Calu3 (cell line): Measurements from ENCODE around the gene FER1L5. TPM values are rescaled to one million over a fixed set of nuclear protein-coding genes. Genes with fewer than 3 reads are reported as not detected.

ENCODE experiments used
- BruUV-seq: library from RNA; stranded (reverse); fragments of 400-500 nt; replicated peaks from 2 replicates; lab custom pipeline; 2021; lab: Mats Ljungman, UMichigan
- CTCF ChIA-PET: fragments of 300-600 bp; sonication (Branson Sonifier 250); formaldehyde crosslinking; loops from one replicate; lab custom pipeline; 2022; ENCODE audit warnings: antibody characterized with exemption; lab: Charles Lee
- DNase-seq: peaks from one replicate; pipeline ENCODE4 v3.0.0; 2022
- H3K27ac Mint-ChIP-seq: one replicate; pipeline ENCODE4 v1.8.0; 2022; ENCODE audit warnings: mixed read lengths; ENCODE audit not compliant: unreplicated experiment
- H3K27me3 Mint-ChIP-seq: one replicate; pipeline ENCODE4 v1.8.0; 2022; ENCODE audit warnings: mixed read lengths; ENCODE audit not compliant: unreplicated experiment
- H3K36me3 Mint-ChIP-seq: one replicate; pipeline ENCODE4 v1.8.0; 2022; ENCODE audit warnings: mild to moderate bottlenecking, moderate library complexity, mixed read lengths; ENCODE audit not compliant: insufficient read depth, unreplicated experiment
- H3K4me1 Mint-ChIP-seq: one replicate; pipeline ENCODE4 v1.8.0; 2022; ENCODE audit warnings: mild to moderate bottlenecking, low read depth, mixed read lengths; ENCODE audit not compliant: unreplicated experiment
- H3K4me3 Mint-ChIP-seq: one replicate; pipeline ENCODE4 v1.8.0; 2022; ENCODE audit warnings: mild to moderate bottlenecking, low read depth, moderate library complexity, mixed read lengths; ENCODE audit not compliant: unreplicated experiment
- H3K9me3 Mint-ChIP-seq: one replicate; pipeline ENCODE4 v1.8.0; 2022; ENCODE audit warnings: low read depth, mixed read lengths; ENCODE audit not compliant: unreplicated experiment
- intact Hi-C: fragments of 100-400 bp; cut with micrococcal nuclease; formaldehyde crosslinking; loops from one replicate; pipeline ENCODE4 v1.10.0; 2022; ENCODE audit not compliant: unreplicated experiment
- total RNA-seq: library from RNA; stranded (reverse); gene quantifications from 2 replicates; pipeline ENCODE4 v1.2.3, GENCODE V29; 2022
- TF ChIP-seq, protein P1 (sequence below): fragments of 200-600 bp; IDR thresholded peaks from one replicate; pipeline ENCODE4 v1.8.0; 2022; ENCODE audit warnings: antibody characterized with exemption; ENCODE audit not compliant: unreplicated experiment

FER1L5 gene
- total RNA-seq, 1 experiment from 2014 or later: not detected

DNA sequence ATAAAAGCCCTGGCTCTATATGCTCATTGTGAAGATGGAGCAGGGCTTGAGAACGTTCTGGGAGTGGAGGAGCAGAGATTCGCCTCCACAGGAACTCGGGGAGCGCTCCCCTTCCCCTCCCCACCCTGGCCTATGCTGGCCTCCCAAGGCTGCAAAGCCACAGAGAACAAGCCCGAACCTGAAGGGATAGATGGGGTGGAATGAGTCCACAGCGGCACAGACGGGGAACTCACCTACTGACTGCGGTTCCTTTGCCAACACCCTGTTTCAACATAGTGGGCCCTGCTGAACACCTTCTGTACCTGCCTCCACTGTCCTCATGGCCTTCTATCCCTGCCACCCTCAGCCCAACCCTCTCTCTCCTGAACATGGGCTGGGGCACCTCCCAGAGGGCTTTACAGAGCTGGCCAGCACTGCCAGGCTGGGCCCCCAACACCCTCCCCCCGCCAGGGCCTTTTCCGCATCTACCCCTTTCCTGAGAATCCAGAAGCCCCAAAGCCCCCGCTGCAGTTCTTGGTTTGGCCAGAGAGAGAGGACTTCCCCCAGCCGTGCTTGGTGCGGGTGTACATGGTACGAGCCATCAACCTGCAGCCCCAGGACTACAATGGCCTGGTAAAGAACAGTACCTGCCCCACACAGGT is 55.8 kb downstream of the FER1L5 start:
- no peak for DNase-seq
- CTCF ChIA-PET: no interaction called here
- Mint-ChIP-seq H3K4me1 (no peaks in the 10 kb centered on the region), H3K27ac (no peak overlapping the region), H3K4me3 (no peak overlapping the region), H3K9me3 (no peaks in the 10 kb centered on the region), H3K27me3 (no peaks in the 10 kb centered on the region), H3K36me3 (peaks cover 4% of the 10 kb centered on the region)
- TF ChIP-seq, protein P1, sequence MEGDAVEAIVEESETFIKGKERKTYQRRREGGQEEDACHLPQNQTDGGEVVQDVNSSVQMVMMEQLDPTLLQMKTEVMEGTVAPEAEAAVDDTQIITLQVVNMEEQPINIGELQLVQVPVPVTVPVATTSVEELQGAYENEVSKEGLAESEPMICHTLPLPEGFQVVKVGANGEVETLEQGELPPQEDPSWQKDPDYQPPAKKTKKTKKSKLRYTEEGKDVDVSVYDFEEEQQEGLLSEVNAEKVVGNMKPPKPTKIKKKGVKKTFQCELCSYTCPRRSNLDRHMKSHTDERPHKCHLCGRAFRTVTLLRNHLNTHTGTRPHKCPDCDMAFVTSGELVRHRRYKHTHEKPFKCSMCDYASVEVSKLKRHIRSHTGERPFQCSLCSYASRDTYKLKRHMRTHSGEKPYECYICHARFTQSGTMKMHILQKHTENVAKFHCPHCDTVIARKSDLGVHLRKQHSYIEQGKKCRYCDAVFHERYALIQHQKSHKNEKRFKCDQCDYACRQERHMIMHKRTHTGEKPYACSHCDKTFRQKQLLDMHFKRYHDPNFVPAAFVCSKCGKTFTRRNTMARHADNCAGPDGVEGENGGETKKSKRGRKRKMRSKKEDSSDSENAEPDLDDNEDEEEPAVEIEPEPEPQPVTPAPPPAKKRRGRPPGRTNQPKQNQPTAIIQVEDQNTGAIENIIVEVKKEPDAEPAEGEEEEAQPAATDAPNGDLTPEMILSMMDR: no peak
- no TSS peak for BruUV-seq
- intact Hi-C loops: no loop called here

DNA sequence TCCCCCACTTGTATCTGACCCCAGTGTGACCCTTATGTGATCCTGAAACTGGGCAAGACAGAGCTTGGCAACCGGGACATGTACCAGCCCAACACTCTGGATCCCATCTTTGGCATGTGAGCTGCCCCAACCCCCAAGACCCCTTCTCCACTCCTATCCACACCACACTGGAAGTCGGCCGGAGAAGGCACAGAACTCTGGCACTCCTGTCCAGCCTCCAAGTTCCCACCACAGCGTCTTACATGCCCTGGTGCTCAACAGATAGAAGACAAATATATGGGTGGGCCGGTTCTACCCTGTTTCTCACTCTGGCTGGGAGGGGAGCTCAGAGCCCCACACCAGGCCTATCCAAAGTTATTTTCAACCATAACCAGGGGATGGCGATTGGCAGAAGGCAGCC is 56.5 kb downstream of the FER1L5 start:
- H3K4me1 Mint-ChIP-seq: no peaks in the 10 kb centered on the region
- H3K27ac Mint-ChIP-seq: no peak overlapping the region
- BruUV-seq: no TSS peak
- intact Hi-C loops: no loop called here
- TF ChIP-seq, protein P1: no peak
- H3K36me3 Mint-ChIP-seq: peaks cover 4% of the 10 kb centered on the region
- H3K9me3 Mint-ChIP-seq: no peaks in the 10 kb centered on the region
- DNase-seq: no peak
- H3K4me3 Mint-ChIP-seq: no peak overlapping the region
- CTCF ChIA-PET: no interaction called here
- no peaks in the 10 kb centered on the region for H3K27me3 Mint-ChIP-seq

DNA sequence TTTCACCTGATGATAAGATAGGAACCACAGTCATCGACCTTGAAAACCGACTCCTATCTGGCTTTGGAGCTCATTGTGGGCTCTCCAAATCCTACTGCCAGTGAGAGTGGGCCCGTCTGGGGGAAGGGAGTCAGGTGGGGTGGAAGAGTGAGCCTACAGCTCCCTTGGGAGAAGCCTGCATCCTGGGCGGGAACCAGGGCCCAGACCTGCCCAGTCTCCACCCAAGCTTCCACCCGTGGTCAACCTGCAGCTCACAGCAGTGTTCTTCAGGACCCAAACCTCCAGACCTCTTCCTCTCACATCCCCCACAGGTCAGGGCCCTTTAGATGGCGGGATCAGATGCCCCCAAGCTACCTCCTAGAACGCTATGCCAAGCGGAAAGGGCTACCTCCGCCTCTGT is 57.1 kb downstream of the FER1L5 start:
- no peak for DNase-seq
- BruUV-seq: no TSS peak
- Mint-ChIP-seq H3K9me3 (no peaks in the 10 kb centered on the region), H3K27me3 (no peaks in the 10 kb centered on the region), H3K4me3 (no peak overlapping the region), H3K4me1 (no peaks in the 10 kb centered on the region), H3K36me3 (peaks cover 4% of the 10 kb centered on the region), H3K27ac (no peak overlapping the region)
- CTCF ChIA-PET: no interaction called here
- intact Hi-C loops: no loop called here
- TF ChIP-seq, protein P1: no peak

DNA sequence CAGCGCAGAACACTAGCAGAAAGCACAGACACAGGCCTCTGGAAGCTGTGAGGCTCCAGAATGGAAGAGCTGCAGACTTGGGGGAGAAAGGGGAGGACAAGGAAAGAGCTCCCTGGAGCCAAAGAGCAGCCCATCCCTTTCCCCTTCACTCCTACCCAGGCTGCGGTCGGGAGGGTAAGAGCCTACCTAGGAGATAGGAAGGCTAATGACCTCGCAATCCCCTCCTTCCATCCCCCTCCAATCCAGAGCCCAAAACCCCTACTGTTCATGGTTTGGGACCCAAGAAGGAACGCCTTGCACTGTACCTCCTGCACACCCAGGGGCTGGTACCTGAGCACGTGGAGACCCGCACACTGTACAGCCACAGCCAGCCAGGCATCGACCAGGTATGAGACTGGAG is 57.5 kb downstream of the FER1L5 start:
- CTCF ChIA-PET: no interaction called here
- intact Hi-C loops: no loop called here
- Mint-ChIP-seq H3K4me3 (no peak overlapping the region), H3K27me3 (no peaks in the 10 kb centered on the region), H3K27ac (no peak overlapping the region), H3K36me3 (peaks cover 5% of the 10 kb centered on the region), H3K9me3 (no peaks in the 10 kb centered on the region), H3K4me1 (no peaks in the 10 kb centered on the region)
- DNase-seq: no peak
- TF ChIP-seq, protein P1: no peak
- BruUV-seq: no TSS peak
